RWPE2 (cell line): ENCODE data around the gene CHST11.

Experiments used
- ATAC-seq: fragments of 200-7000 bp; cut with Tn5 transposase; 3 replicates; pipeline ENCODE4 v1.9.1; 2021; ENCODE audit warnings: low read depth
- DNase-seq: peaks from one replicate; pipeline ENCODE4 v3.0.0-alpha.2; 2020; ENCODE audit warnings: low spot score
- H3K27ac ChIP-seq: fragments of 450-650 bp; 2 replicates; pipeline ENCODE4 v1.5.1; 2017; ENCODE audit warnings: mild to moderate bottlenecking; ENCODE audit not compliant: poor library complexity, severe bottlenecking
- H3K27me3 ChIP-seq: fragments of 250-450 bp; sonication (Bioruptor Pico); 2 replicates; pipeline ENCODE4 v1.5.1; 2021; ENCODE audit warnings: mild to moderate bottlenecking, moderate library complexity; ENCODE audit not compliant: insufficient read depth, poor library complexity, severe bottlenecking
- H3K36me3 ChIP-seq: fragments of 250-450 bp; sonication (Bioruptor Pico); 2 replicates; pipeline ENCODE4 v1.5.1; 2020; ENCODE audit warnings: low read depth, mild to moderate bottlenecking, moderate library complexity
- H3K4me1 ChIP-seq: fragments of 250-450 bp; sonication (Bioruptor Pico); 2 replicates; pipeline ENCODE4 v1.5.1; 2021; ENCODE audit warnings: mild to moderate bottlenecking, moderate library complexity; ENCODE audit not compliant: insufficient read depth, poor library complexity, severe bottlenecking
- H3K4me3 ChIP-seq: fragments of 250-450 bp; sonication (Bioruptor Pico); 2 replicates; pipeline ENCODE4 v1.5.1; 2021; ENCODE audit warnings: mild to moderate bottlenecking, moderate library complexity; ENCODE audit not compliant: severe bottlenecking
- H3K9me3 ChIP-seq: fragments of 250-450 bp; sonication (Bioruptor Pico); 2 replicates; pipeline ENCODE4 v1.5.1; 2021; ENCODE audit warnings: mild to moderate bottlenecking, moderate library complexity; ENCODE audit not compliant: severe bottlenecking
- TF ChIP-seq, protein P1 (sequence below): fragments of 450-650 bp; IDR thresholded peaks from one replicate; pipeline ENCODE4 v1.5.1; 2017; ENCODE audit warnings: mild to moderate bottlenecking, moderate library complexity; ENCODE audit not compliant: poor library complexity, severe bottlenecking

CHST11 gene

GRCh38 chr12:104693493-104693892 lies 236.7 kb downstream of the CHST11 start:
- Histone ChIP-seq H3K36me3 (no peaks in the 10 kb centered on the region), H3K4me3 (no peak overlapping the region), H3K27me3 (no peaks in the 10 kb centered on the region), H3K4me1 (peaks cover 7% of the 10 kb centered on the region), H3K27ac (no peak overlapping the region), H3K9me3 (no peaks in the 10 kb centered on the region)
- TF ChIP-seq, protein P1, sequence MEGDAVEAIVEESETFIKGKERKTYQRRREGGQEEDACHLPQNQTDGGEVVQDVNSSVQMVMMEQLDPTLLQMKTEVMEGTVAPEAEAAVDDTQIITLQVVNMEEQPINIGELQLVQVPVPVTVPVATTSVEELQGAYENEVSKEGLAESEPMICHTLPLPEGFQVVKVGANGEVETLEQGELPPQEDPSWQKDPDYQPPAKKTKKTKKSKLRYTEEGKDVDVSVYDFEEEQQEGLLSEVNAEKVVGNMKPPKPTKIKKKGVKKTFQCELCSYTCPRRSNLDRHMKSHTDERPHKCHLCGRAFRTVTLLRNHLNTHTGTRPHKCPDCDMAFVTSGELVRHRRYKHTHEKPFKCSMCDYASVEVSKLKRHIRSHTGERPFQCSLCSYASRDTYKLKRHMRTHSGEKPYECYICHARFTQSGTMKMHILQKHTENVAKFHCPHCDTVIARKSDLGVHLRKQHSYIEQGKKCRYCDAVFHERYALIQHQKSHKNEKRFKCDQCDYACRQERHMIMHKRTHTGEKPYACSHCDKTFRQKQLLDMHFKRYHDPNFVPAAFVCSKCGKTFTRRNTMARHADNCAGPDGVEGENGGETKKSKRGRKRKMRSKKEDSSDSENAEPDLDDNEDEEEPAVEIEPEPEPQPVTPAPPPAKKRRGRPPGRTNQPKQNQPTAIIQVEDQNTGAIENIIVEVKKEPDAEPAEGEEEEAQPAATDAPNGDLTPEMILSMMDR: no peak
- no peak for ATAC-seq
- DNase-seq: no peak

- Histone ChIP-seq H3K27ac (no peak overlapping the region), H3K36me3 (no peaks in the 10 kb centered on the region)
- no peak for ATAC-seq
These were observed 237.4 kb downstream of the CHST11 start for GRCh38 chr12:104694161-104694560.

DNA sequence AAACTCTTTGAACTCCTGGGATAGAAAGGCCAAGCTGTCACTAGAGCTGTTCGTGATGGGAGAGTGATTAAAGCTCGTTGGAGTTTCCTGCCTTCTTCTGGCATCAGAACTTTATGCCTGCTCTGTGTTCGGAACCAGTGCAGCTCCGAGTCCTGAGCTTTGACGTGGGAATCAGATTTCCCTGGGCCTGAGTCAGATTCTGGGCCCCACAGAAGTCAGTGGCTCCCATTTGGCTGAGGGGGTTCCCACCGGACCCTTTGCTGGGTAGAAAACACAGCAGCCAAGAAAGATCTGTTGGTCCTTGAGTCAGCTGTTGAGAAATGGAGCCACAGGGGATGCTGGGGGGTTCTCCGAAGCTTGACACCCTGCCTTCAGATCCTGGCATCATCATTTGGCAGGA lies 238.0 kb downstream of the CHST11 start:
- peaks cover 7% of the 10 kb centered on the region for H3K4me1 ChIP-seq
- no peaks in the 10 kb centered on the region for H3K36me3 ChIP-seq
- no peak overlapping the region for H3K27ac ChIP-seq
- TF ChIP-seq, protein P1: no peak
- no peaks in the 10 kb centered on the region for H3K27me3 ChIP-seq
- no peak overlapping the region for H3K4me3 ChIP-seq
- DNase-seq (no peak), ATAC-seq (no peak)
- no peaks in the 10 kb centered on the region for H3K9me3 ChIP-seq

More at GRCh38 chr12:104694161-104694560, 237.4 kb downstream of the CHST11 start:
- no peaks in the 10 kb centered on the region for H3K9me3 ChIP-seq
- H3K4me3 ChIP-seq: no peak overlapping the region
- H3K4me1 ChIP-seq: peaks cover 7% of the 10 kb centered on the region
- DNase-seq: no peak
- H3K27me3 ChIP-seq: no peaks in the 10 kb centered on the region
- TF ChIP-seq, protein P1: no peak

- no peak overlapping the region for H3K27ac ChIP-seq
- H3K27me3 ChIP-seq: no peaks in the 10 kb centered on the region
- TF ChIP-seq, protein P1: no peak
- no peaks in the 10 kb centered on the region for H3K36me3 ChIP-seq
- ATAC-seq (no peak), DNase-seq (no peak)
- no peak overlapping the region for H3K4me3 ChIP-seq
- no peaks in the 10 kb centered on the region for H3K9me3 ChIP-seq
- peaks cover under 1% of the 10 kb centered on the region for H3K4me1 ChIP-seq
These were observed 238.9 kb downstream of the CHST11 start for GRCh38 chr12:104695453-104696148.

DNA sequence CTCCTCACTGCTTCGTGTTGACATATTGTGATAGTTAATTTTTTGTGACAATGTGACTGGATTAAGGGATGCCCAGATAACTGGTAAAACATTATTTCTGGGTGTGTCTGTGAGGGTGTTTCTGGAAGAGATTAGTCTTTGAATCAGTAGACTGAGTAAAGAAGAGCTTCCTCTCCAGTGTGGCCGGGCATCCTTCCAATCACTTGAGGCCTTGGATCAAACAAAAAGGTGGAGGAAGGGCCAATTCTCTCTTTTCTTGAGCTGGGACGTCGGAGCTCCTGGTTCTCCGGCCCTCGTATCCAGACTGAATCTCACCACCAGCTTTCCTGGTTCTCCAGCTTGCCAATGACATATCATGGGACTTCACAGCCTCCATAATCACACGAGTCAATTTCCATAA lies 240.4 kb downstream of the CHST11 start:
- Histone ChIP-seq H3K27ac (no peak overlapping the region), H3K4me3 (no peak overlapping the region), H3K27me3 (no peaks in the 10 kb centered on the region), H3K36me3 (no peaks in the 10 kb centered on the region), H3K9me3 (no peaks in the 10 kb centered on the region), H3K4me1 (no peaks in the 10 kb centered on the region)
- TF ChIP-seq, protein P1: no peak
- ATAC-seq (no peak), DNase-seq (no peak)
